Suprapubic skin (tissue), 4 donors: ENCODE results near the gene LHFPL3. TPM values are rescaled to one million over a fixed set of nuclear protein-coding genes. Genes with fewer than 3 reads are reported as not detected.

Experiments used
- DNase-seq, 2 donors: peaks; one replicate each; pipeline ENCODE4 v3.0.0-alpha.2; 2019; ENCODE audit warnings: low spot score in 2 of 2
- H3K27ac ChIP-seq: fragments of 200-600 bp; sonication (generic); one replicate; pipeline ENCODE4 v1.5.1; 2019
- H3K27me3 ChIP-seq: fragments of 200-600 bp; sonication (generic); one replicate; pipeline ENCODE4 v1.5.1; 2019
- H3K36me3 ChIP-seq: fragments of 200-600 bp; sonication (generic); one replicate; pipeline ENCODE4 v1.5.1; 2019
- H3K4me1 ChIP-seq: fragments of 200-600 bp; sonication (generic); one replicate; pipeline ENCODE4 v1.5.1; 2019
- H3K4me3 ChIP-seq: fragments of 200-600 bp; sonication (generic); one replicate; pipeline ENCODE4 v1.5.1; 2019; ENCODE audit warnings: mild to moderate bottlenecking
- H3K9me3 ChIP-seq: fragments of 200-600 bp; sonication (generic); one replicate; pipeline ENCODE4 v1.5.1; 2019
- EP300 ChIP-seq: sonication (generic); formaldehyde crosslinking; IDR thresholded peaks from one replicate; pipeline ENCODE4 v1.6.1; 2017; ENCODE audit warnings: antibody characterized with exemption
- POLR2A ChIP-seq, 2 donors: fragments of 450-650 bp; IDR thresholded peaks; one replicate each; pipeline ENCODE4 v1.6.1; 2017; ENCODE audit warnings: antibody characterized with exemption in 2 of 2, mild to moderate bottlenecking in 2 of 2, moderate library complexity in 2 of 2
- POLR2AphosphoS5 ChIP-seq, 3 donors: sonication (generic); formaldehyde crosslinking; IDR thresholded peaks; one replicate each; pipeline ENCODE4 v1.6.1; 2017; ENCODE audit warnings: antibody characterized with exemption in 3 of 3
- WGBS: methylation state at CpG from one replicate; pipeline ENCODE4 v1.1.5; 2018; 5-methylcytosine and 5-hydroxymethylcytosine counted together
- total RNA-seq, 4 donors: library from RNA; depleted of rRNA; stranded (reverse); fragments of >200 nt; gene quantifications; one replicate each; pipeline ENCODE4 v1.1.0, GENCODE V29; 2016
- TF ChIP-seq, protein P1 (sequence below), 2 donors: fragments of 200-600 bp in 1 of 2; fragments of 450-650 bp in 1 of 2; sonication (generic) in 1 of 2; IDR thresholded peaks; one replicate each; pipeline ENCODE4 v1.5.1; 2016 to 2019; ENCODE audit warnings: antibody characterized with exemption in 2 of 2, mild to moderate bottlenecking in 1 of 2, moderate library complexity in 1 of 2

Gene LHFPL3
- total RNA-seq, 4 donors from 2014 or later, result not detected

DNA sequence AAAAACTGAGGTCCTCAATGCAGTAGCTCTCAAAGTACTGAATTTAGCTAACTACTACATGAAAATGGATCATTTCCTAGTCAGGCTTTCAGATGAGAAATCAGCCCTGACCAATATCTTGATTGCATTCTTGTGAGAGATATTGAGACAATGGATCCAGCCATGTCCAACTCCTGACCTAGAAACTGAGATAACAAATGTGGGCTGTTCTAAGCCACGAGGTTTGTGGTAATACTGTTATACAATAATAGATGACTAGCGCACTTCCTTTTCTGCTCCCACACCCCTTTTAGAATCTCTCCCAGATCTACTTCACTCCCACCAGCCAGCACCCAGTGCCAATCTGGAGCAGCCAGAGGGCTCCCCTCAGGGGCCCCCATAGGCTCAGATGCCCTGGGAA lies 476.3 kb downstream of the LHFPL3 start:
- WGBS, result 82% methylated on average over 2 of the region's 2 CpGs
- Histone ChIP-seq H3K27ac (no peak overlapping the region), H3K4me3 (no peak overlapping the region), H3K4me1 (no peaks in the 10 kb centered on the region), H3K9me3 (no peaks in the 10 kb centered on the region), H3K27me3 (no peaks in the 10 kb centered on the region), H3K36me3 (no peaks in the 10 kb centered on the region)
- no peak for DNase-seq
- TF ChIP-seq EP300 (no peak), POLR2AphosphoS5 (IDR thresholded peaks at IDR 0.05) (no peak), POLR2A (IDR thresholded peaks at IDR 0.05) (no peak)
- TF ChIP-seq, protein P1, sequence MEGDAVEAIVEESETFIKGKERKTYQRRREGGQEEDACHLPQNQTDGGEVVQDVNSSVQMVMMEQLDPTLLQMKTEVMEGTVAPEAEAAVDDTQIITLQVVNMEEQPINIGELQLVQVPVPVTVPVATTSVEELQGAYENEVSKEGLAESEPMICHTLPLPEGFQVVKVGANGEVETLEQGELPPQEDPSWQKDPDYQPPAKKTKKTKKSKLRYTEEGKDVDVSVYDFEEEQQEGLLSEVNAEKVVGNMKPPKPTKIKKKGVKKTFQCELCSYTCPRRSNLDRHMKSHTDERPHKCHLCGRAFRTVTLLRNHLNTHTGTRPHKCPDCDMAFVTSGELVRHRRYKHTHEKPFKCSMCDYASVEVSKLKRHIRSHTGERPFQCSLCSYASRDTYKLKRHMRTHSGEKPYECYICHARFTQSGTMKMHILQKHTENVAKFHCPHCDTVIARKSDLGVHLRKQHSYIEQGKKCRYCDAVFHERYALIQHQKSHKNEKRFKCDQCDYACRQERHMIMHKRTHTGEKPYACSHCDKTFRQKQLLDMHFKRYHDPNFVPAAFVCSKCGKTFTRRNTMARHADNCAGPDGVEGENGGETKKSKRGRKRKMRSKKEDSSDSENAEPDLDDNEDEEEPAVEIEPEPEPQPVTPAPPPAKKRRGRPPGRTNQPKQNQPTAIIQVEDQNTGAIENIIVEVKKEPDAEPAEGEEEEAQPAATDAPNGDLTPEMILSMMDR (IDR thresholded peaks at IDR 0.05), result no peak

GRCh38 chr7:104805449-104806317 lies 477.3 kb downstream of the LHFPL3 start:
- DNase-seq, result no peak
- WGBS, result 58% methylated on average over 8 of the region's 8 CpGs
- Histone ChIP-seq H3K4me3 (no peak overlapping the region), H3K27ac (no peak overlapping the region), H3K9me3 (no peaks in the 10 kb centered on the region), H3K4me1 (no peaks in the 10 kb centered on the region), H3K27me3 (no peaks in the 10 kb centered on the region), H3K36me3 (no peaks in the 10 kb centered on the region)
- TF ChIP-seq POLR2AphosphoS5 (IDR thresholded peaks at IDR 0.05) (no peak), EP300 (no peak), POLR2A (IDR thresholded peaks at IDR 0.05) (no peak)
- TF ChIP-seq, protein P1 (IDR thresholded peaks at IDR 0.05), result no peak

GRCh38 chr7:104807671-104808070 lies 479.3 kb downstream of the LHFPL3 start:
- DNase-seq, result no peak
- no peaks in the 10 kb centered on the region for H3K27me3 ChIP-seq
- 73% methylated on average over 6 of the region's 6 CpGs for WGBS

DNA sequence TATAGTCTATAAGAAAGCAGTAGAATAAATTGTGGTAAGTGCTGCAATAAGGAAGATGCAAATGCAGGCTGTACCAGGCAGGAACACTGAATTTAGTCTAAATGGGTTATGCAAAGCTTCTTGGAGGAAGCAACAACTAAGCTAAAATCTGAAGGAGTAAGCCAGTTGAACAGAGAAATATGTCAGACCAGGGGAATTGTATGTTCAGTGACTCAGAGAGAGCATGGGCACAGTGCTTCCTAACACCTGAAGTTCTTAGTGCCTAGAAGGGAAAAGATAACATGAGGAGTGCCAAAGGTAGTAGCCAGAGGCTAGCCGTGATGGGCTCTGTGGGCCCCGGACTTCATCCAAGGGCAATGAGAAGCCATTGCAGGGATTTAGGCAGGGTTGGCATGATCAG lies 481.5 kb downstream of the LHFPL3 start:
- no peaks in the 10 kb centered on the region for H3K36me3 ChIP-seq
- H3K27me3 ChIP-seq, result no peaks in the 10 kb centered on the region
- H3K27ac ChIP-seq, result no peak overlapping the region
- no peaks in the 10 kb centered on the region for H3K4me1 ChIP-seq
- 88% methylated on average over 2 of the region's 2 CpGs for WGBS
- no peaks in the 10 kb centered on the region for H3K9me3 ChIP-seq
- no peak for DNase-seq
- TF ChIP-seq POLR2AphosphoS5 (IDR thresholded peaks at IDR 0.05) (no peak), POLR2A (IDR thresholded peaks at IDR 0.05) (no peak), EP300 (no peak)
- TF ChIP-seq, protein P1 (IDR thresholded peaks at IDR 0.05), result no peak
- H3K4me3 ChIP-seq, result no peak overlapping the region

More at GRCh38 chr7:104807671-104808070, 479.3 kb downstream of the LHFPL3 start:
- H3K4me1 ChIP-seq, result no peaks in the 10 kb centered on the region
- no peak for TF ChIP-seq EP300
- no peak for TF ChIP-seq POLR2A (IDR thresholded peaks at IDR 0.05)
- TF ChIP-seq, protein P1 (IDR thresholded peaks at IDR 0.05), result no peak
- no peak for TF ChIP-seq POLR2AphosphoS5 (IDR thresholded peaks at IDR 0.05)
- H3K4me3 ChIP-seq, result no peak overlapping the region
- H3K9me3 ChIP-seq, result no peaks in the 10 kb centered on the region
- H3K27ac ChIP-seq, result no peak overlapping the region
- no peaks in the 10 kb centered on the region for H3K36me3 ChIP-seq

GRCh38 chr7:104814126-104814525 lies 485.7 kb downstream of the LHFPL3 start:
- TF ChIP-seq, protein P1 (IDR thresholded peaks at IDR 0.05), result no peak
- TF ChIP-seq POLR2AphosphoS5 (IDR thresholded peaks at IDR 0.05), result no peak
- TF ChIP-seq EP300, result no peak
- no peak for TF ChIP-seq POLR2A (IDR thresholded peaks at IDR 0.05)
- Histone ChIP-seq H3K36me3 (no peaks in the 10 kb centered on the region), H3K4me1 (no peaks in the 10 kb centered on the region), H3K27ac (no peak overlapping the region), H3K4me3 (no peak overlapping the region), H3K27me3 (no peaks in the 10 kb centered on the region), H3K9me3 (no peaks in the 10 kb centered on the region)
- DNase-seq, result no peak
- 60% methylated on average over 2 of the region's 3 CpGs for WGBS
